ENCODE measurements around the gene TAS2R41. TPM values are rescaled to one million over a fixed set of nuclear protein-coding genes. Genes with fewer than 3 reads are reported as not detected.
"Not testable (repeated sequence)": the region's sequence is repeated elsewhere in the genome, so short reads cannot be mapped to it uniquely, and the experiment has no call there.

Gene TAS2R41
- total and polyA plus RNA-seq, 3 donors from 2014 or later, result 0.55 TPM; not detected in 2

DNA sequence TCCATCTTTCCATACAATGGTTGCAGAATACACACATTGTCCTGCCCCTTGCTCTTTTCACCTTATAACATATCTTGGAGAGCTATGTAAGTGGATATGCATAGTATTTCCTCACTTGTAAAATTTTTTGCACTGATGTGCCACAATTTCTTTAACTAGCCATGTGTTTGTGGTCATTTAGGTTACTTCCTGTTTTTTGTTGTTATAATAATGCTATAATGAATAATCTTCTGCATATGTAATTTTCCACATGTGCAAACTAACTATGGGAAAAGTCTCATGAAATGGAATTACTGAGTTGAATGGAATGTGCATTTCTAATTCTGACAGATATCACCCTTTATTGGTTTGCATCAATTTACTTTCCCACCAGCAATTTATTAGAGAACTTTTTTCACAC is 2.8 kb downstream of the TAS2R41 start:
- Histone ChIP-seq H3K27ac (no peak overlapping the region), H3K4me3 (no peak overlapping the region), H3K27me3 (no peaks in the 10 kb centered on the region), H3K4me1 (no peaks in the 10 kb centered on the region), H3K9me3 (no peaks in the 10 kb centered on the region), H3K36me3 (ENCODE audit: low read depth, missing control alignments) (no peaks in the 10 kb centered on the region)
- intact Hi-C loops (cut with DNase I; ENCODE audit: low total_unique reads), result no loop called here
- TF ChIP-seq POLR2A (IDR thresholded peaks at IDR 0.05), result no peak
- TF ChIP-seq, protein P1, sequence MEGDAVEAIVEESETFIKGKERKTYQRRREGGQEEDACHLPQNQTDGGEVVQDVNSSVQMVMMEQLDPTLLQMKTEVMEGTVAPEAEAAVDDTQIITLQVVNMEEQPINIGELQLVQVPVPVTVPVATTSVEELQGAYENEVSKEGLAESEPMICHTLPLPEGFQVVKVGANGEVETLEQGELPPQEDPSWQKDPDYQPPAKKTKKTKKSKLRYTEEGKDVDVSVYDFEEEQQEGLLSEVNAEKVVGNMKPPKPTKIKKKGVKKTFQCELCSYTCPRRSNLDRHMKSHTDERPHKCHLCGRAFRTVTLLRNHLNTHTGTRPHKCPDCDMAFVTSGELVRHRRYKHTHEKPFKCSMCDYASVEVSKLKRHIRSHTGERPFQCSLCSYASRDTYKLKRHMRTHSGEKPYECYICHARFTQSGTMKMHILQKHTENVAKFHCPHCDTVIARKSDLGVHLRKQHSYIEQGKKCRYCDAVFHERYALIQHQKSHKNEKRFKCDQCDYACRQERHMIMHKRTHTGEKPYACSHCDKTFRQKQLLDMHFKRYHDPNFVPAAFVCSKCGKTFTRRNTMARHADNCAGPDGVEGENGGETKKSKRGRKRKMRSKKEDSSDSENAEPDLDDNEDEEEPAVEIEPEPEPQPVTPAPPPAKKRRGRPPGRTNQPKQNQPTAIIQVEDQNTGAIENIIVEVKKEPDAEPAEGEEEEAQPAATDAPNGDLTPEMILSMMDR (IDR thresholded peaks at IDR 0.05), result no peak
- no peak for DNase-seq

DNA sequence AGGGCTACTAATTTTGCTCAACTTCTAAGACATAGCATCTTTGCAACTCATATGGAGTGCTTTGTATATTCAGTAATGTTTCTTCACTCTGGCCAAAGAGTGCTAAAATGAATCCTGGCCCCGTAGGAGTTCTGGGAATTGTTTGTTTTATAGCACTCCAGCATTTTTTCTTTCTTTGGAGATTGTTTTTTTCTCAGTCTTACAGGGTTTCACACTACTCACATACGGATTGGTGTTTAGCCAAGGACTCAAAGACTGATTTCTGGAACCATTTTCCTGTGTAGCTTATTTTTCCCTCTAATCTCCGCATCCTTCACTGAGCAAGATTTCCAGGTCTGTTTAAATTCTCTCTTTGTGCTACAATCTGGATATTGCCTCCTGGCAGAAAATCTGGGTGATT is 6.4 kb downstream of the TAS2R41 start:
- no peak for TF ChIP-seq POLR2A (IDR thresholded peaks at IDR 0.05)
- TF ChIP-seq, protein P1 (IDR thresholded peaks at IDR 0.05), result no peak
- no peak for DNase-seq
- Histone ChIP-seq H3K27me3 (no peaks in the 10 kb centered on the region), H3K4me3 (no peak overlapping the region), H3K4me1 (no peaks in the 10 kb centered on the region), H3K27ac (no peak overlapping the region), H3K9me3 (no peaks in the 10 kb centered on the region), H3K36me3 (ENCODE audit: low read depth, missing control alignments) (no peaks in the 10 kb centered on the region)
- intact Hi-C loops (cut with DNase I; ENCODE audit: low total_unique reads), result no loop called here
- 63 to 67% methylated on average over 3 of the region's 3 CpGs for WGBS, 2 donors

DNA sequence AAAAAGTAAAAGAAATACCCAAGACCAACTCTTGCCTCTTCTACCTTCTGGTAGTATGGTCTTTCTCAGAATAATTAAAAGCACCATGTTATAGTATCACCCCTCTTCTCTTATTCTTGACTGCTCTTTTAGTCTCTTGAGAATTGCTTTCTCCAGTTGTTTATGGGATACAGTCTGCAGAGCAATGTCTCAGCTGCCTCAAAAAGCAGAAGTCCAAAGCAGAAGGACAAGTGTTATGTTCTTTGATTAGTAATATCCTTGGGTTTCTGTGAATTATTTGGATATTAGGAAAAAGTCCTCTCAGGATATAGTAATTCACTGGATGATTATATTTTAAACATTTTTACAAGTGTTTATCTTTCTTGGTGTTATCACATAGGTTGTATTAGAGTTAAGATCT is 7.4 kb downstream of the TAS2R41 start:
- Histone ChIP-seq H3K9me3 (no peaks in the 10 kb centered on the region), H3K4me3 (no peak overlapping the region), H3K27ac (no peak overlapping the region), H3K36me3 (ENCODE audit: low read depth, missing control alignments) (no peaks in the 10 kb centered on the region), H3K4me1 (no peaks in the 10 kb centered on the region), H3K27me3 (no peaks in the 10 kb centered on the region)
- no peak for TF ChIP-seq POLR2A (IDR thresholded peaks at IDR 0.05)
- TF ChIP-seq, protein P1 (IDR thresholded peaks at IDR 0.05), result no peak
- intact Hi-C loops (cut with DNase I; ENCODE audit: low total_unique reads), result no loop called here
- DNase-seq, result no peak

DNA sequence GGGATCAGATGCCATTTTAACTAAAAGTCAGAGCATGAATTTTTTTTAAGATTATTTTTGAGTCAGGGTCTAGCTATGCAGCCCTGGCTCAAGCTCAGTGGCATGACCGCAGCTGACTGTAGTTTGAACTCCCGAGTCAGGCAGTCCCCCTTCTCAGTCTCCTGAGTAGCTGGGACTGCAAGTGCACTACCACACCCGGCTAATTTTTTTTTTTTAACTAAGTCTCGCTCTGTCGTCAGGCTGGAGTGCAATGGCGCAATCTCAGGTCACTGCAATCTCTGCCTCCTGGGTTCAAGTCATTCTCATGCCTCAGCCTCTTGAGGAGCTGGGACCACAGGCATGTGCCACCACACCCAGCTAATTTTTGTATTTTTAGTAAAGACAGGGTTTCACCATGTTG is 7.8 kb downstream of the TAS2R41 start:
- Histone ChIP-seq H3K27me3 (no peaks in the 10 kb centered on the region), H3K4me1 (no peaks in the 10 kb centered on the region), H3K36me3 (ENCODE audit: low read depth, missing control alignments) (no peaks in the 10 kb centered on the region), H3K27ac (no peak overlapping the region), H3K4me3 (no peak overlapping the region), H3K9me3 (no peaks in the 10 kb centered on the region)
- TF ChIP-seq POLR2A (IDR thresholded peaks at IDR 0.05), result no peak
- TF ChIP-seq, protein P1 (IDR thresholded peaks at IDR 0.05), result no peak
- 87 to 88% methylated on average over 6 of the region's 6 CpGs for WGBS, 2 donors
- DNase-seq, result no peak
- intact Hi-C loops (cut with DNase I; ENCODE audit: low total_unique reads), result no loop called here

DNA sequence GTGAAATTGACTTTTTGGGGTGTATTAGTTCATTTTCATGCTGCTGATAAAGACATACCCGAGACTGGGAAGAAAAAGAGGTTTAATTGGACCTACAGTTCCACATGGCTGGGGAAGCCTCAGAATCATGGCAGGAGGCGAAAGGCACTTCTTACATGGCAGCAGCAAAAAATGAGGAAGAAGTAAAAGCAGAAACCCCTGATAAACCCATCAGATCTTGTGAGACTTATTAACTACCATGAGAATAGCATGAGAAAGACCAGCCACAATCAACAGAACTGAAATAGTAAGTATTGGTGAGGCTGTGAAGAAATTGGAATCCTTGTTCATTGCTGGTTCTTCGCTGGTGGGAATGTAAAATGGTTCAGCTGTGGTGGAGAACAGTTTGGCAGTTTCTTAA is 8.6 kb downstream of the TAS2R41 start:
- not testable (repeated sequence) for H3K9me3 ChIP-seq, H3K27ac ChIP-seq

More for the DNA sequence above, 8.6 kb downstream of the TAS2R41 start:
- intact Hi-C loops (cut with DNase I; ENCODE audit: low total_unique reads); H3K27me3 ChIP-seq; H3K4me1 ChIP-seq; H3K4me3 ChIP-seq; DNase-seq; H3K36me3 ChIP-seq (ENCODE audit: low read depth, missing control alignments): not testable (repeated sequence)
- WGBS, 2 donors, result 87 to 88% methylated on average over 3 of the region's 3 CpGs
